ENCODE results near the gene TMEM119.
"Not testable (repeated sequence)": the region's sequence is repeated elsewhere in the genome, so short reads cannot be mapped to it uniquely, and the experiment has no call there.

Gene TMEM119

GRCh38 chr12:108581311-108582227 is 16.3 kb downstream of the TMEM119 start:
- no peak for FAIRE-seq

- FAIRE-seq = no peak
Measured at GRCh38 chr12:108580531-108580930, 17.4 kb downstream of the TMEM119 start.

- no peak for FAIRE-seq
Measured at GRCh38 chr12:108578813-108579212, 19.1 kb downstream of the TMEM119 start.

- FAIRE-seq = no peak
Measured at GRCh38 chr12:108578264-108578663, 19.6 kb downstream of the TMEM119 start.

GRCh38 chr12:108577458-108577857 is 20.4 kb downstream of the TMEM119 start:
- FAIRE-seq = no peak

GRCh38 chr12:108576660-108577234 is 21.1 kb downstream of the TMEM119 start:
- no peak for FAIRE-seq

- FAIRE-seq = no peak
Measured at GRCh38 chr12:108575199-108575912, 22.5 kb downstream of the TMEM119 start.

- FAIRE-seq = not testable (repeated sequence)
Measured at GRCh38 chr12:108574276-108574675, 23.6 kb downstream of the TMEM119 start.

GRCh38 chr12:108573317-108573716 is 24.6 kb downstream of the TMEM119 start:
- FAIRE-seq = no peak

GRCh38 chr12:108572166-108572790 is 25.6 kb downstream of the TMEM119 start:
- FAIRE-seq = no peak

- no peak for FAIRE-seq
Measured at GRCh38 chr12:108571609-108572165, 26.2 kb downstream of the TMEM119 start.

- FAIRE-seq = no peak
Measured at GRCh38 chr12:108570743-108571608, 26.9 kb downstream of the TMEM119 start.

GRCh38 chr12:108568338-108569154 is 29.3 kb downstream of the TMEM119 start:
- FAIRE-seq = no peak

- no peak for FAIRE-seq
Measured at GRCh38 chr12:108567406-108568337, 30.2 kb downstream of the TMEM119 start.

- FAIRE-seq = no peak
Measured at GRCh38 chr12:108566452-108566851, 31.4 kb downstream of the TMEM119 start.

GRCh38 chr12:108565976-108566375 is 31.9 kb downstream of the TMEM119 start:
- FAIRE-seq = no peak

- FAIRE-seq = no peak
Measured at GRCh38 chr12:108565146-108565545, 32.7 kb downstream of the TMEM119 start.

- FAIRE-seq = no peak
Measured at GRCh38 chr12:108564724-108565123, 33.2 kb downstream of the TMEM119 start.

GRCh38 chr12:108563804-108564151 is 34.1 kb downstream of the TMEM119 start:
- no peak for FAIRE-seq
